Measurements from ENCODE around the gene CBX6. TPM values are rescaled to one million over a fixed set of nuclear protein-coding genes. Genes with fewer than 3 reads are reported as not detected.
A peak's percentile ranks its signal among the peaks of the same experiment; 100 is the strongest.
"Not testable (repeated sequence)": the region's sequence is repeated elsewhere in the genome, so short reads cannot be mapped to it uniquely, and the experiment has no call there.

The CBX6 gene
- total RNA-seq, 1 donor from 2014 or later: 51.8 TPM

- DNase-seq (ENCODE audit: low spot score): no peak
Observed at GRCh38 chr22:38861170-38861876, 10.7 kb downstream of the CBX6 start.

GRCh38 chr22:38860283-38861169, 11.5 kb downstream of the CBX6 start:
- DNase-seq (ENCODE audit: low spot score): no peak

DNA sequence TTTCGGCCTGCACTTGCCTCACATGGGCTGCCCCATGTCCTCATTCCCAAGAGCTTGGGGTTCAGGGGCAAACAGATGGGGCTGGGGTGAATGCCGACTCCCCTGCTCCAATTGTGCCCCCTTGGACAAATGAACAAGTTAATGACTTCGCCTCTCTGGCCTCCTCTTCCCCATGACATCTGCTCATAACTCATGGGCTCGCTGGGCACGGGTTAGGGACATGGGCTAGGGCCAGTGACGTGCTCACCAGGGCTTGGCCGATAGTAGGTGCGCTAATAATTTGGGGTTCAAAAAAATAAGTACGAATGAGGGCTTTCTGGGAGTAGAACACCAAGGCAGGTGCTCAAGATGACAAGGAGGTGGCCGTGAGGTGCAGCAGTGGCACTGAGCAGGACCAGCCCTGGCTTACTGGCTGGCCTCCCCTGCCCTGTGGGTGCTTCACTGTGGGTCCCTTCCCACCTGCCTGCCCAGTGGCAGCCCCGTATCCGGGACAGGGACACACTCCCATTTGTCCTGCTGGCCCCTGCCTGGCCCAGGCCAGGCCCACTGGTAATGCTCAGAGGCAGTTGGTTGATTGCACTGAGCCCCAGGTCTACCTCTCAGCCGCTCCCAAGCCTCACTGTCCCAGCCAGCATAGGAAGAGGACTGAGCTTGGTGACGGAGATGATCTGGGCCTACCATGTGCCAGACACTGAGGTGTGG, 12.3 kb downstream of the CBX6 start:
- DNase-seq (ENCODE audit: low spot score): no peak

DNA sequence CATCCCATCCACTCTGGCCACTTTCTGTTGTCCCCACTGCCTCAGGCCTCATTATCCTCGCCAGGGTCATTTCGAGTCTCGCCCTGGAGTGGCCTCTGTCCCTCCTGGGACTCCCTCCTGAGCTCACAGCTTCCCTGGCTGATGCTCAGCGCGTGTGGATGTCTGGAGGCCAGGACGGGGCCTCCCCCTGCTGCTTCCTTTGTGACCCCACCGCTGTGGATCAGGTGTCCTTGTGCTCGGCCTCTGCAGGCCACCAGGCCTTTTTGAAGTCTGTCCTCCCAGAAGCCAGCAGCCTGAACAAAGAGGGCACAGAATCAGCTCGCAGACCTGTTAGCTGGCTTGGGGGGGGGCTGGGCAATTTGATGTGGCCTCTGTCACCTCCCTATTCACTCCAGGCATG, 13.5 kb downstream of the CBX6 start:
- no peak for DNase-seq (ENCODE audit: low spot score)

- not testable (repeated sequence) for DNase-seq (ENCODE audit: low spot score)
Observed at GRCh38 chr22:38854476-38854875, 17.5 kb downstream of the CBX6 start.

GRCh38 chr22:38853883-38854282, 18.1 kb downstream of the CBX6 start:
- DNase-seq (ENCODE audit: low spot score): not testable (repeated sequence)

DNA sequence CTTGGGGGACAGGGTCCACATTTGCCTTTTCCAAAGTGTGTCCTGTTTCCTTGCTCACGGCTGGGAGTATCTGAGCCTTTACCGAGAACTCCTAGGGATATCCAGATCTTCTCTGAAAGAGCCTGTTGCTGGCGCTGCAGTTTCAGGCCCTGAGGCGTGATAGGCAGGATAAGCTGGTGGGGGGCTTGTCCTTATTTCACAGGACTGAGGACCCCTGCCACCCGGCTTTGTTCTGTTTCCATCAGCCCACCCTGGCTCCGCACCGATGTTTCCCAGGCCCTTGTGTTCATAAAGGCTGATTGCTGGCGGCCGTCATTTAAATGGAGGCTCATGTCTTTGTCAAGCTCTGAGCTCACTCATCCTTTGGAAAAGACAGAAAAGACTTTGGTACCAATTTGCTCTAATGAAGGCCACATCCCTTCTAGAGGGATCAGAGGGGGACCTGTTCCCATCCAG, 18.8 kb downstream of the CBX6 start:
- DNase-seq (ENCODE audit: low spot score): no peak

DNA sequence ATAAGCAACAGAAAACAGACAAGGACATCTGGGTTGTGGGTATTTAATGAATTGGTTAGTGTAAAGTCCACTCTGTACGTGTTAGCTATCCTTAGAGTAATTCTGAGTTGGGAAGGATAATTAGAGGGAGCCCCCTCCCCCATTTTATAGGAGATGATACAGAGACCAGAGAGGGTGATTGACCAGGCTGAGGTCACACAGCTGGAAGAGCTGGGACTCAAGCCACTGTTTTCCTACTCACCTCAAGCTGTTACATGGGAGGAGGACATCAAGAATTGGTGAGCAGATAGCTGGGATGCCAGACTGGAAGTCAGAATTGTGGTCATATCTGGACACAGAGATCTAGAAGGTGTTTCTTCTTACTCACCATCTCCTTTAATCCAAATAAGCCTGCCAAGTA, 19.5 kb downstream of the CBX6 start:
- DNase-seq (ENCODE audit: low spot score): no peak

DNA sequence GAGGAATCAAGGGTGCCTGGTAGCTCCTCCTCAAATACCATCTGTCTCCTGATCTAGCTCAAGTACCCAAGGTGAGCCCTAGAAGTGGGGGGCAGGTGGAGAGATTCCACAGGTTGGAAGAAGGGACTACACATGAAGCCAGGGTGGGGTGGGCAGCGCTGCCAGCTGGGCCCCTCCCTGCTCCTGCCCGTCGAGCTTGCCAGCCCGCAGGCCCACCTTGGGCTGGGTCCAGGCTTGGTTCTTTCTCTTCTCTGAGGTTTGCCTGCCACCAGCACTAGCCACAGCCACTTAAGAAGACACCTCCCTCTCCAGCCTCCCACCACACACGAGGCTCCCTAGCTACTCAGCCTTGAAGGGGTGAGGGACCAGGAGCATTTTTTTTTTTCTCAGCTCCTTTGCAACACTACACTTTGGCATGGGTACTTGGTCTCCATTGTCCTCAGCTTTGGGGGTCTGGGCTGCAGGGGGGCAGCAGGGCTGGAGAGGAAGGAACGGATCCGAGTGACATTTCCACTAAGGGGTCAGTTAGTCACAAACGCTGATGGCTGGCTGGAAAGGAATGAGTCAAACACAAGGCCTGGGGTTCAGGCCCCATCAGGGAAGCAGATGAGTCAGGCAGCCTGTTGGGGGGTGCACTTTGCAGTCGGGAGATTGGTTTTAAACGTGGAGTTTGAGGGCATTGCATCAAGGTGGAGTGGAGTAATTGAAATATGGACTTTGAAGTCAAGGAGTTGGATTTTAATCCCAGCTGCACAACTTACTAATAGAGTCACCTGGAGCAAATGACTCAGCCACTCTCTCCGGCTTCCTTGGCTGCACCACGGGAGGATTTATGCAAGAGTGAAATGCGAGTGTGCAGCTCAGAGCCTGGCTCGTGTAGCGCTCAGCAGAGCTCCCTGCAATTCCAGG, 20.8 kb downstream of the CBX6 start:
- DNase-seq (ENCODE audit: low spot score): peak; percentile 52

- DNase-seq (ENCODE audit: low spot score): no peak
Observed at GRCh38 chr22:38850399-38850798, 21.6 kb downstream of the CBX6 start.

DNA sequence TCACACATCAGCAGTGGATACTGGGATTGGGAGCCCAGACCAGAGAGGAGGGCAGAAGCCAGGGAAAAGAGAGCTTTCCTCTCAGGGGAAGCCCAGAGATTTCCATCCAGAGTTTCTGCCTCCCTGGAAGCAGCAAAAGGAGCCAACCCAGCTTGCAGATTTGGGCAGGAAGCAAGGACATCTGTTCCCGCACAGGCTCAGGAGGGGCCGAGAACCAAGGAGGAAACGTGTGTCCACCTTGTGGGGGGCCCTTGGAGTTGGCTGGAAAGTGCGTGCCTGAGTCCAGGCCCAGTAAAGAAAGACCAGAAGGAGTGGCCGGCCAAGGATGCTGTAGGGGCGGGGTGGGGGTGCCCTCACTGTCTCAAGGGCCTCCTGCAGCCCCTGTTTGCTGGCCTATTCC, 22.2 kb downstream of the CBX6 start:
- DNase-seq (ENCODE audit: low spot score): no peak

GRCh38 chr22:38846412-38846811, 25.6 kb downstream of the CBX6 start:
- no peak for DNase-seq (ENCODE audit: low spot score)

DNA sequence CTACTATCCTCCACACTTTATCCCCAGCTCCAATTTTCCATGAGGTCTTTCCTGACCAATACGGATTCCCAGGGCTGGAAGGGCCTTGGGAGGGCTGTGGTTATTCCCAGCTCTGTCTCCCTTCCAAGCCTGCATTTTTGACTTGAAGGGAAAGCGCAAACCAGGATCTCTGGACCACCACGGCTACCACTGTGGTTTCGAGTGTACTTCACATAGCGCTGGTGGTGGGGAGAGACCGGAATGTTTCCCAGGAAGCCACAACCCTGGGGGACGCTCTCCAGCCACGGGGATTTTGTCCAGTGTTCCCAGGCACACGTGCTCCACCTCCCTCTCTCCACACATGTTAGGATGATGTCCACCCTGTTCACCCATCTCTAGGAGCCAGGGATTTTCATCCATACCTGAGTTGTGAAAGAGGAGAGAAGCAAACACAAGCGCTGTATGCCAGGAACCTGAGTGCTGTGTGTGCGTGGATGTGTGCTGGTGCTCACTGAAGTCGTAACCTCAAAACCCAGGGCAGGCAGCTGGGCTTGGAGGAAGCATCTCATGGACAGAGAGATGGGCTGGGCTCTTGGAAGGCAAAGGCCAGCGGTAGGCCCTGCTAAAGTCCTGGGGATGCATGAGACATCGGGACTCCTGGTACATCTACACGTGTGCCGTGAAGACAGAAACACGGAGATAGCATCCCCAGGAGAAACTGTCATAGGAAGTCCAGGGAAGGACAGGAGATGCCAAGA, 26.8 kb downstream of the CBX6 start:
- DNase-seq (ENCODE audit: low spot score): no peak

- DNase-seq (ENCODE audit: low spot score): no peak
Observed at GRCh38 chr22:38844315-38845003, 27.6 kb downstream of the CBX6 start.

DNA sequence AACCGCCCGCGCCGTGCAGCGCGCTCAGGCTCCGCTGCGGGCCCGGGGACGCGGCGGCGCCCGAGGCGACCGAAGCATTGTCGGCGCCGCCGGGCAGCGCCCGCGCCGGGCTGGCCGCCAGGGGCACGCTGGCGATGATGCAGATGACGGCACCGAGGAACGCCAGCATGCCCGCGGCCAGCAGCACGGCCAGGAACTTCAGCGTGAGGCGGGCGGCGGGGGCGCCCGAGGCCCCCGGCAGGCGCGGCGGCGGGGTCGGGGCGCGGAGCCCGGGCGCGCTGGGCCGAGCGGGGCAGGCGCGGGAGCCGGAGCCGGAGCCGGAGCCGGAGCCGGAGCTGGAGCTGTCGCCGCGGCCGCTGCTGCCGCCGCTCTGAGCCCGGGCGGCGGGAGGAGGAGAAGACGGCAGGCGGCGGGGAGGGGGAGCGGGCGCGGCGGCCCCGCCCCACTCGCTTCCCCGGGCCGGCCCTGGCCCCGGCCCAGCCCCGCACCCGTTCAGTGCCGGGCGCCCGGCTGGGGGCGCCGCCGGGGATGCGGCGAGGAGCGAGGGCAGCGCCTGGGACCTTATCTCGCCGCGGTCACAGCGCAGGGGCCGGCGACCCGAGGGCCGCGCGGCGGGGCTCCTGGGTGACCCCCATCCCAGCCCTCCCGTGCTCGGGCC, 28.2 kb downstream of the CBX6 start, which contains the start of gene NPTXR:
Gene NPTXR (minus strand): TSS at position 372 of the 658 bp plus-strand sequence.
- DNase-seq (ENCODE audit: low spot score): peak; percentile 52

DNA sequence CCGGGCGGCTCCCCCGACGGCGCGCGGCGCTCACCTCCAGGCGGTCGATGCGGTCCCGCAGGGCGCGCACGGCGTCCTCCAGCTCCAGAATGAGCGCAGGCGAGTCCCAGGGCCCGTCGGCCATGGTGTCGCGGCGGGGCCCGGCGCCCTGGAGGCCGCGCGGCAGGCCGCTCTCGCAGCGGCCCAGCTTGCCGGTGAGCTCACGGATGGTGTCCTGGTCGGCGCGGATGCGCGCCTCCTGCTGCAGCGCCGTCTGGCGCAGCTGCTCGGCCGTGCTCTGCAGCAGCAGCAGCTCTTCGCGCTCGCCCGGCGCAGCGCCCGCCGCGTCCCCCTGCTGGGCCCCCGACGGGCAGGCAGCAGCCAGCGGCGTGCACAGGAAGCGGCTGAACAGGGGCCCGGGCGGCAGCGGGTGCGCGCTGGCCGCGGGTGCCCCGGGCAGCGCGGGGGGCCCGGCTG, 28.8 kb downstream of the CBX6 start:
- DNase-seq (ENCODE audit: low spot score): peak; percentile 83

- no peak for DNase-seq (ENCODE audit: low spot score)
Observed at GRCh38 chr22:38842512-38843200, 29.4 kb downstream of the CBX6 start.

DNA sequence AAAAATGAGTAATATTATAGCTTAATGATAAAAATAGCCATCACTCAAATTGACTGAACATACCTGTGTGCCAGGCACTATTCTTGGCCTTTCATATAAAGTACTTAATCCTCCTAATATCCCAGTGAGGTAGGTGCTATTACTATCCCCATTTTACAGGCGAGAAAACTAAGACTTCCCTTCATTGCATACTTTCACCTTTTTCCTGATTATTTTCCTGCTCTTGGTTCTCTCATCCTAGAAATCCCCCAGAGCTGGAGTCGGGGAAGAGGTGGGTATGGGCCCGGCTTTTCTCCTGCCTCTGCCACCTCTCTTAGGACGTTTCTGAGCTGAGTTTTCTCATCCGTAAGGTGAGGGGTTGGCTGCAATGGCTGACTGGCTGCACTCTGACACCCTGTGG, 30.4 kb downstream of the CBX6 start:
- no peak for DNase-seq (ENCODE audit: low spot score)

All from umbilical cord (tissue), 2 donors.